Measurements from ENCODE around the gene ZFP69B.
"Not testable (repeated sequence)": the region's sequence is repeated elsewhere in the genome, so short reads cannot be mapped to it uniquely, and the experiment has no call there.

ZFP69B gene

GRCh38 chr1:40438391-40439015 lies 11.8 kb upstream of the ZFP69B start:
- DNase-seq, result peak; percentile 51

GRCh38 chr1:40439247-40439646 lies 11.0 kb upstream of the ZFP69B start:
- DNase-seq, result no peak

GRCh38 chr1:40450495-40451237 lies 390 bp downstream of the ZFP69B start:
- DNase-seq, result peak; percentile 75

GRCh38 chr1:40451238-40451585 lies 936 bp downstream of the ZFP69B start:
- DNase-seq, result no peak

- no peak for DNase-seq
These were observed 4.6 kb downstream of the ZFP69B start for GRCh38 chr1:40454873-40455272.

GRCh38 chr1:40462956-40463590 lies 12.8 kb downstream of the ZFP69B start:
- no peak for DNase-seq

- DNase-seq, result no peak
These were observed 19.1 kb downstream of the ZFP69B start for GRCh38 chr1:40469327-40469726.

- DNase-seq, result no peak
These were observed 25.0 kb downstream of the ZFP69B start for GRCh38 chr1:40475268-40475667.

- DNase-seq, result peak; percentile 74
These were observed 26.8 kb downstream of the ZFP69B start, which contains the start of gene ZFP69 for GRCh38 chr1:40476924-40477677. ZFP69 (plus strand) TSS chr1:40477290; CDS start chr1:40479362, 2,072 bp downstream.

GRCh38 chr1:40477678-40478053 lies 27.4 kb downstream of the ZFP69B start:
- DNase-seq, result peak; percentile 4

GRCh38 chr1:40478276-40478675 lies 28.0 kb downstream of the ZFP69B start:
- no peak for DNase-seq

GRCh38 chr1:40479156-40479555 lies 28.9 kb downstream of the ZFP69B start:
- DNase-seq, result no peak

GRCh38 chr1:40495315-40495903 lies 45.1 kb downstream of the ZFP69B start:
- DNase-seq, result no peak

- DNase-seq, result not testable (repeated sequence)
These were observed 52.4 kb downstream of the ZFP69B start for GRCh38 chr1:40502651-40503050.

- DNase-seq, result no peak
These were observed 57.7 kb downstream of the ZFP69B start for GRCh38 chr1:40507973-40508372.

- DNase-seq, result peak; percentile 83
These were observed 58.4 kb downstream of the ZFP69B start, which contains the start of gene EXO5 for GRCh38 chr1:40508375-40509341. EXO5 (plus strand) TSS chr1:40508767; CDS start chr1:40514545, 5,778 bp downstream.

All from CD4-positive, alpha-beta T cell treated with Interleukin-17A for 1 hour (primary cell).